Activated CD8-positive, alpha-beta memory T cell treated with anti-CD3 and anti-CD28 coated beads for 1 hour (primary cell): ENCODE data around the gene MYLIP.
"Not testable (repeated sequence)": the region's sequence is repeated elsewhere in the genome, so short reads cannot be mapped to it uniquely, and the experiment has no call there.

ENCODE experiments used
- DNase-seq, 2 donors: peaks; one replicate each; pipeline ENCODE4 v3.0.0-alpha.2; 2020; ENCODE audit warnings: low read depth in 1 of 2; ENCODE audit errors: extremely low read depth in 1 of 2

Gene MYLIP

DNA sequence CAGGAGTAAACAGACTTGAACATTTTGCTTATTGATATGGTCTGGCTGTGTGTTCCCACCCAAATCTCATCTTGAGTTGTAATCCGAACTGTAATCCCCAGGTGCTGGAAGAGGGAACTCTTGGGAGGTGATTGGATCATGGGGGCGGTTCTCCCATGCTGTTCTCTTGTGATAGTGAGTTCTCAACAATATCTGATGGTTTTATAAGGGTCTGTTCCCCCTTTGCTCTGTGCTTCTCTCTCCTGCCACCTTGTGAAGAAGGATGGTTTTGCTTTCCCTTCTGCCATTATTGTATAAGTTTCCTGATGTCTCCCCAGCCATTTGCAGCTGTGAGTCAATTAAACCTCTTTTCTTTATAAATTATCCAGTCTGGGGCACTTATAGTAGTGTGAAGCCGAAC is 40.0 kb downstream of the MYLIP start:
- DNase-seq: no peak

GRCh38 chr6:16171400-16171799 is 42.5 kb downstream of the MYLIP start:
- no peak for DNase-seq

- DNase-seq: no peak
Observed at GRCh38 chr6:16173167-16173940, 44.5 kb downstream of the MYLIP start.

DNA sequence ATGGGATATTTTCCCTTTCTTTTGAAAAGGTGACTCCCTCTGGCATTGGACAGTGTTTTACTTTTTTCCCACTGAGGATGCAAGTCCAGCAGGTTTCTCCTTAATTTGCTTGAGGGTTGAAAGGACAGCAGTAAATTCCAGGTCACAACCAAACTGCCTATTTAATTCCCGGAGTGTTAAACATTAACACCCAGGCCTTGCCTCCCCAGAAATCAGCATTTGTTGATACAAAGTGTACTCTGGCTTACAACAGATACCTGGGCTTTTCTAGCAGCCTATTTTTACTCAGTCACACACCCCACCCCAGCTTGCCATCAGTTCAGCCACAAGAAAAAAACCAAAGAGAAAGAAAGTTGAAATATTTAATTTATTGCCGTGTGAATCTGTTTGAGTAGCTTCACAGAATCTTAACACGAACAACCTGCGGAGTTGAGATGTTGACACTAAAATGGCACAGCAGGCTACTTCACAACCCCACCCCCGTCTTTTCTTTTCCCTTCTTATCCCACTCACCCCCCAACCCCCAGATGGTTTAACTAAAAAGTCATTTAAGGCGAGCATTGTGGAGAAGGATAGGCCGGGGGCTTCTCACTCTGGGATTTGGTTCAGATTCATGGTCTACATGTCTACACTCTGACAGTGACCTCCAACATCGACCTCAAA is 45.7 kb downstream of the MYLIP start:
- no peak for DNase-seq

DNA sequence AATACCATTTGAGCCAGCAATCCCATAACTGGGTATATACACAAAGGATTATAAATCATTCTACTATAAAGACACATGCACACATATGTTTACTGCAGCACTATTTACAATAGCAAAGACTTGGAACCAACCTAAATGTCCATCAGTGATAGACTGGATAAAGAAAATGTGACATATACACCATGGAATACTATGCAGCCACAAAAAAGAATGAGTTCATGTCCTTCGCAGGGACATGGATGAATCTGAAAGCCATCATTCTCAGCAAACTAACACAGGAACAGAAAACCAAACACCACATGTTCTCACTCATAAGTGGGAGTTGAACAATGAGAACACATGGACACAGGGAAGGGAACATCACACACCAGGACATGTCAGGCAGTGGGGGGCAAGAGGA is 47.7 kb downstream of the MYLIP start:
- DNase-seq: not testable (repeated sequence)

DNA sequence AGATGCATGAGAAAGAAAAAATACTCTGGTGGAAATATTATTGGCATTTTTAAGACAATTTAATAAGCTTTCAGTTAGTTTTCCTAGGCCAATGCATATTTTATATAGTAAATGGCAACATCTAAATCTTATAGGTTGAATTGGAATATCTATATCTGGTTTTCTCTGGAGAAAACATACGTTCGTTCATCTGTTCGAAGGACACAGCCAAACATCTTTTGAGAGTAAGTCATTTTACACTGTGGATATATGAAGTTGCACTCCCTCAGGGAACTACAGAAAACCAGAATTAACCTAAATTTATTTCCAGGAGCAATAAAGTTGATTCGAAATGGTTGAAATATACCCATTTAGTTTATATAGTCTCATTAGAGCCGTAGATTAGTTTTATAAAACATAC is 49.0 kb downstream of the MYLIP start:
- no peak for DNase-seq

DNA sequence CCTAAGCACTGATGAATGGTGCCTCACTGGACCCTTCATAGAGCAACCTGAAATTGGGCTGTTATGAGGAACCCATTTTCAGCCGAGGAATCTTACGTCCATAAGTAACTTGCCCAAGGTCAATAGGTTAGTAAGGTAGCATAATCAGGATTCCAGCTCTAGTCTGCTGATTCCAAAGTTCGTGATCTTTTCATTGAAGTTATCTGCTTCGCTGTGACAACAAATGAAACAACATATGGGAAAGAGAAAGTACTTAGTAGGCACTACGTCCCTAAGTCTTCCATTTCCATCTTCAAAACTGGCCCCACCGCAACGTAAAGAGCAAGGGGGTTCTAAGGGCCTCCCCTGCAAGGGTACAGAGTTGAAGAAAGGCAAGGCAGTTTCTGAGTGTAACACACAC is 49.5 kb downstream of the MYLIP start:
- DNase-seq: no peak

GRCh38 chr6:16179063-16179462 is 50.2 kb downstream of the MYLIP start:
- DNase-seq: no peak

GRCh38 chr6:16179970-16180431 is 51.1 kb downstream of the MYLIP start:
- DNase-seq: peak in 1 of 2 donors; percentile 17

GRCh38 chr6:16180696-16181438 is 52.0 kb downstream of the MYLIP start:
- no peak for DNase-seq

- DNase-seq: no peak
Observed at GRCh38 chr6:16181439-16182297, 52.8 kb downstream of the MYLIP start.

DNA sequence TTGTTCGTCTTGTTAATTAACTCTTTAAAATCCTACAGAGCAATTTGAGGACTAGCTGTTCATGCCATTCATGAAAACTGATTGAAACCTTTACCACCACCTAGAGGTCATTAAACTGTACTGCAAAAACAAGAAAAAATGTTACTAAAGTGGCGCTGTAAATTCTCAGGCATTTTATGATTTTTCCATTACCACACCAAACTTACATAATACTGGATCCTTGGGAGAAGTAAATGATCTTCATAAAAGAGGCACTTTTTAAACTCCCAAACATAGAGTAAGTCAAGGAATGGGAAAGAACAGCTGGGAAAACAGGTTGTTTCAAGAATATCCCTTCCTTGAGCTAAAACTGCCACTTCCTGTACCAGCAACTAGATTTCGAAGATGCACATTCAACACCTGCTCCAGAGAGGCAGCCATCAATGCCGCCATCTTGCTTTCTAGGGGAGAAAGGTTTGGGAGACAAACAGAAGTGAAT is 54.3 kb downstream of the MYLIP start:
- no peak for DNase-seq

DNA sequence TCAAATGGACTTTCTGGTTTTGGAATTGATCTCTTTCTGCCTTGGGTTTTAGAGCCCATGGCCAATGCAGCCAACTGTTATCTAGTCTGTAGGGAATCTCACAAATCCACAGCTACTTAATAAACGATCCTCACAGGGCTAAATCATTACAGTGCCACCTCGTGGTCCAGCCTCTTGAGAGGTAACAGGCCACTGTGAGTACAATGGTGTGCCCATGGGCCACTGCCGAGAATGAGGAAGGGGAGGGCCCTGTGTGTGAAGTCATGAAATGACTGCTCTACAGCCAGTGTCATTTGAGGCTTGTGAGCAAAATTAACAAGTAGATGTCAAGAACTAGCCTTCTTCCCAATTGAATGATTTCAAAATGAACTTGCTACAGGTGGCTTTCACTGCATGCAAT is 55.2 kb downstream of the MYLIP start:
- no peak for DNase-seq

DNA sequence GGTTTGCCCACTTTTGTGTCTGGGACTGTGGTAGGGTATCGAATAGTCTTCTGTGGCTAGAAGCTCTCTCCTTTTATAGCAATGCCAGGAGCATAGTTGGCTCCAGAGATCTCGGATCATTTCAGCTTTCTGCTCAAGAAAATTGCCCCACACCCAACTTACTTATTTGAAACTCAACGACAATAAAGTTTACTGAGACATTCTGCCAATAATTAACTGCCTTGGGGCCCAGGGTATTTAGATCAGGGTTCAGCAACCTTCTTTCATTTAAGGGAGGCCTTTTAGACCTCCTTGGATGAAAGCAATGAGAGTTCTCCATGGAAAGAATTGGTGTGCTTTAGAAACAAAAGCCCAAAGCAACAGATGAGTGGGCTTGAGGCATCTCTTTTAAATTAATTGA is 55.7 kb downstream of the MYLIP start:
- DNase-seq: no peak

GRCh38 chr6:16187176-16187575 is 58.3 kb downstream of the MYLIP start:
- DNase-seq: no peak

DNA sequence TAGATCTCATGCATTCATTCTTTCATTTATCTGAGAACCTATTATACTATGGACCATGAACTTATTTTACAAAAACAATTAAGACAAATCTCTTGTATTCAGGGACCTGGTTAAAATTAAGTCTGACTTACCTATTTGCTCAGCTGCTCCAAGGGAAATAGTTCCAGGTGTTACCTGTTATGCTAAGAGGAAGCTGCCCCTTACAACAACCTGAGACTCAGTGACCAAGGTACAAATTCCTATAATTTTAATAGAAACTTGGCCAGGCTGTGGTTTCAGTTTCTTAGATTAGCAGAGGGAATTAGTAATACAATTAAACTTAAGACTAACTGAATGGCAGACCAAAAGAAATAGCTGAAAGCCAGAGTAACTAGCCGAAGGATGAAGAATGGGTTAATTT is 61.3 kb downstream of the MYLIP start:
- no peak for DNase-seq

DNA sequence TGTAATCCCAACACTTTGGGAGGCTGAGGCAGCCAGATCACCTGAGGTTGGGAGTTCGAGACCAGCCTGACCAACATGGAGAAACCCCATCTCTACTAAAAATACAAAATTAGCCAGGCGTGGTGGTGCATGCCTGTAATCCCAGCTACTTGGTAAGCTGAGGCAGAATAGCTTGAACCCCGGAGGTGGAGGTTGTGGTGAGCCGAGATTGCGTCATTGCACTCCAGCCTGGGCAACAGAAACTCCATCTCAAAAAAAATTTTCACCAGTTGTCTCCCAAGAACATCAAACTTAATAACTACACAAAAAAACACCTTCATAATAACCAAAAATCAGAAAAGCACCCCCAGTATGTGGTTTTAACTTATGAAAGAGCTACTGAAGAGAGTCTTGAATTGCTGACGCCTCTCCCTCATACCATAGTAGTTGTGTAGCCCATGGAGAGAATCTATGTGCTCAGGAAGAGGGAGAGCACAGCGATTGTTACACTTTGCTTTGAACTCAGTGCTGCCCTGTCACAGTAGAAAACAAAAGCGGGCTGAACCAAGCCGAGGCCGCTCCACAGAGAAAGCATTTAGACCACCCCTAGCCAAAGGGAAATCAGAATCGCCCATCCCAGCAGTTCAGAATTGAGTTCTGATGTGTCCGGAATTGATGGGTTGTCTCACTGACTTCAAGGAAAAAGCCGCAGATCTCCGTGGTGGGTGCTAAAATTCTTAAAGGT is 67.5 kb downstream of the MYLIP start:
- DNase-seq: no peak

DNA sequence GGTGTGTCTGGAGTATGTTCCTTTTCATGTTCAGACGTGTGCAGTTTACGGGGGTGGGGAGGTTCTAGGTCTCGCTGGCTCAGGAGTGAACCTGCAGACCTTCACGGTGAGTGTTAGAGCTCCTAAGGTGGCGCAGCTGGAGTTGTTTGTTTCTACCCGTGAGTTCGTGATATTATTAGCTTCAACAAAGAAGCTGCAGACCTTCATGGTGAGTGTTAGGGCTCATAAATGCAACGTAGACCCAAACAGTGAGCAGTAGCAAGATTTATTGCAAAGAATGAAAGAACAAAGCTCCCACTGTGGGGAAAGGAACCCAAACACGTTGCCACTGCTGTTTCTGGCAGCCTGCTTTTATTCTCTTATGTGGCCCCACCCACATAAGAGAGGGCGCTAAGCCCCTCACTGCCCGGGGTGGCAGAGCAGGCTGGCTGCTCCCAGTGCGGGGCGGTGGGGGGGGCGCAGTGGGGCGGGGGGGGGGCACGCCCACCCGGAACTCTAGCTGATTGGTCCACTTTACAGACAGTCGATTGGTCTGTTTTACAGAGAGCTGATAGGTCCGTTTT is 68.2 kb downstream of the MYLIP start:
- DNase-seq: no peak
